Measurements from ENCODE around the gene IFI16. TPM values are rescaled to one million over a fixed set of nuclear protein-coding genes. Genes with fewer than 3 reads are reported as not detected.

Gene IFI16
- total RNA-seq: 100 to 1,000 TPM; 190 to 199 TPM

DNA sequence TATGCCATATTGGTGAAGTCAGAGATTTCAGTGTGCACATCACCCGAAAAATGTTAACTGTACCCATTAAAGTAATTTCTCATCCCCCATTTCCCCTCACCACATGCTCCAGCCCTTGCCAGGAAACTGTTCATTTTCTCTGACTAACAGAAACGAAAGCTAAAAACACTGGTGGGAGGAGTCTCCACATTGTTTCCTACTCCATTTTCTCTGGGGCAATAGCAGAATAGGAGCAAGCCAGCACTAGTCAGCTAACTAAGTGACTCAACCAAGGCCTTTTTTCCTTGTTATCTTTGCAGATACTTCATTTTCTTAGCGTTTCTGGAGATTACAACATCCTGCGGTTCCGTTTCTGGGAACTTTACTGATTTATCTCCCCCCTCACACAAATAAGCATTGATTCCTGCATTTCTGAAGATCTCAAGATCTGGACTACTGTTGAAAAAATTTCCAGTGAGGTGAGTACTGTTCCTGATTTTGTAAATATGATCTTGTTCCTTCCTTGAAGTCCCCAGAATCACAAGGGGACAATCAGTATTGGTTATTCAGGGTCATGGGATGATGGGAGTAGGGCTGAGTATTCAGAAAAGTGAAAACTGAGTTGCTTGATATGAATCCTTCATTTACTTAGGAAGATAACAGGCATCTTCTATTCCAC is at the start of gene IFI16:
Gene IFI16 (plus strand): TSS at position 204 of the 658 bp plus-strand sequence. CDS start 4,774 bp downstream, outside the sequence.
- ChIA-PET CTCF (interaction anchor here (0.8 to 1.7 kb wide), 3 partner anchors 67 to 81 kb away, joined by 3 to 5 read pairs (median 3); partner anchors contain the start of gene AIM2), POLR2A (interaction anchor here (0.6 to 3.4 kb wide), 18 partner anchors 9 to 914 kb away, joined by 3 to 33 read pairs (median 4); partner anchors contain the start of genes AIM2 and PYHIN1)
- peak; percentile 68 for ATAC-seq
- intact Hi-C loops (cut with micrococcal nuclease): loop anchor here (5.0 kb wide), 1 partner anchor 67 kb away; the partner anchor contains the start of gene AIM2
- H3K9me3 Mint-ChIP-seq: no peaks in the 10 kb centered on the region
- peaks cover 66% of the 10 kb centered on the region for H3K36me3 Mint-ChIP-seq (ENCODE audit: low read depth)
- peaks cover 33% of the 10 kb centered on the region for H3K4me1 Mint-ChIP-seq (ENCODE audit: low read depth)
- TF ChIP-seq, protein P1, sequence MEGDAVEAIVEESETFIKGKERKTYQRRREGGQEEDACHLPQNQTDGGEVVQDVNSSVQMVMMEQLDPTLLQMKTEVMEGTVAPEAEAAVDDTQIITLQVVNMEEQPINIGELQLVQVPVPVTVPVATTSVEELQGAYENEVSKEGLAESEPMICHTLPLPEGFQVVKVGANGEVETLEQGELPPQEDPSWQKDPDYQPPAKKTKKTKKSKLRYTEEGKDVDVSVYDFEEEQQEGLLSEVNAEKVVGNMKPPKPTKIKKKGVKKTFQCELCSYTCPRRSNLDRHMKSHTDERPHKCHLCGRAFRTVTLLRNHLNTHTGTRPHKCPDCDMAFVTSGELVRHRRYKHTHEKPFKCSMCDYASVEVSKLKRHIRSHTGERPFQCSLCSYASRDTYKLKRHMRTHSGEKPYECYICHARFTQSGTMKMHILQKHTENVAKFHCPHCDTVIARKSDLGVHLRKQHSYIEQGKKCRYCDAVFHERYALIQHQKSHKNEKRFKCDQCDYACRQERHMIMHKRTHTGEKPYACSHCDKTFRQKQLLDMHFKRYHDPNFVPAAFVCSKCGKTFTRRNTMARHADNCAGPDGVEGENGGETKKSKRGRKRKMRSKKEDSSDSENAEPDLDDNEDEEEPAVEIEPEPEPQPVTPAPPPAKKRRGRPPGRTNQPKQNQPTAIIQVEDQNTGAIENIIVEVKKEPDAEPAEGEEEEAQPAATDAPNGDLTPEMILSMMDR (IDR thresholded peaks at IDR 0.05): no peak
- peak within 1 kb of the TSS; percentile 96 for H3K27ac Mint-ChIP-seq
- DNase-seq: peak; percentile 72
- H3K27me3 Mint-ChIP-seq: no peaks in the 10 kb centered on the region
- H3K4me3 Mint-ChIP-seq: peak within 1 kb of the TSS; percentile 83

DNA sequence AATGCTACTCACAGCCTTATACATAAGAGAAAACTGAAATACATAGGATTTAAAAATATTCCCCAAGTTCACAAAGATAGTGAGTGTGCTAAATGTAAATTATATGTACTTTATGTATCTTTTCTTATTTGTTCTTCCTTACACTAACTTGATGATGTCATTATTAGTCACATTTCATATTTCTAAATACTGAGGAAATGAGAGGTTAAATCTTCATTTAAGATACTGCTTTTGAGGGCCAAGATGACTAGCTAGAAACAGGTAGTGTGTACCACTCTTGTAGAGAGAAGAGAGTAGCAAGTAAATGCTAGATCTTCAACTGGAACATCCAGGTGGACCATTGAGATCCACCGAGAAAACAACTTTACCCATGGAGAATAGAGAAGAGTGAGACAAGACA is 48.5 kb upstream of the IFI16 start:
- peaks cover 13% of the 10 kb centered on the region for H3K9me3 Mint-ChIP-seq
- peak overlapping the region; percentile 13 for H3K27ac Mint-ChIP-seq
- POLR2A ChIA-PET: no interaction called here
- CTCF ChIA-PET: no interaction called here
- ATAC-seq: no peak
- H3K27me3 Mint-ChIP-seq: peaks cover 3% of the 10 kb centered on the region
- DNase-seq: no peak
- H3K4me3 Mint-ChIP-seq: no peak overlapping the region
- H3K4me1 Mint-ChIP-seq (ENCODE audit: low read depth): peaks cover 7% of the 10 kb centered on the region
- H3K36me3 Mint-ChIP-seq (ENCODE audit: low read depth): peaks cover 6% of the 10 kb centered on the region
- TF ChIP-seq, protein P1 (IDR thresholded peaks at IDR 0.05): no peak
- intact Hi-C loops (cut with micrococcal nuclease): no loop called here

DNA sequence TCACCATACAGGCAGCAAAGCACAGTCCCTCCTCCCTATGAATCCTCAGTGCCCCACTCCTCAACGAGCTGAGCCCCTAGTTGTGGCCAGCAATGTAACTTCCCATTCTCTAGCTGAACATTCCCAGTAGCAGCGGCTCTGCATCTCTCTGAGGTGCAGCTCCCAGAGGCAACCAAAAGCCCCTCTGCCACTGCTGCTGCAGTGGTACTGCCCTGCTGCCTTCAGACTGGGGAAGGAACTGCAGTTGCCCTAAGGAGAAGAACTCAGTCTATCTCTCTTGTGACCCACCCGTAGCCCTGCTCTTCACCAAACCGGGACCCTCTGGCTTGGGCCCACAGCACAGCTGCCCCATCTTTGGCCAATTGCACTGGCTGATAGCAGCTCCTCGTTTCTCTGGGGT is 46.7 kb upstream of the IFI16 start:
- Mint-ChIP-seq H3K9me3 (peaks cover 13% of the 10 kb centered on the region), H3K4me3 (no peak overlapping the region), H3K36me3 (ENCODE audit: low read depth) (peaks cover 6% of the 10 kb centered on the region), H3K27ac (no peak overlapping the region), H3K27me3 (peaks cover 3% of the 10 kb centered on the region), H3K4me1 (ENCODE audit: low read depth) (peaks cover 9% of the 10 kb centered on the region)
- ATAC-seq (no peak), DNase-seq (no peak)
- CTCF ChIA-PET: interaction anchor here (1.4 kb wide), 1 partner anchor 16 kb away, joined by 3 read pairs; no protein-coding TSS in a partner anchor
- TF ChIP-seq, protein P1 (IDR thresholded peaks at IDR 0.05): no peak
- intact Hi-C loops (cut with micrococcal nuclease): no loop called here
- POLR2A ChIA-PET: no interaction called here

DNA sequence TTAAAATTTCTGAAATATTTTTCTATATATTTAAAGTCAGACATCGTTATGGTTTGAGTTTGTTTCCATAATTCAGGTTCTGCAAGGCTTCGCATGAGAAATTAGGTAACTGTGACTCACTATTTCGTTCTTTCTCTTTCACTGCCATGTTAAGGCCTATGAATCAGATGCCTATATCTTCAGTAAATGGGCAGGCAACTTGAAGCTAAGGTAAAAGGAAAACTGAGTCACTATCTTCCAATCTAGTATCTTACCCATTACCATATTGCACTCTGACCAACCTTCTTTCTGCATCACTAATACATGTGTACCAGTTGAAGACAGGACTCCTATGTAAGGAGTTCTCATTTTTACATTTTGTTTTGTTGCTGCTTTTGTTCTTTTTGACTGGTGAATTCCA is 40.5 kb upstream of the IFI16 start:
- ChIA-PET CTCF (interaction anchor here (0.9 kb wide), 1 partner anchor 10 kb away, joined by 3 read pairs; no protein-coding TSS in a partner anchor), POLR2A (interaction anchor here (2.3 kb wide), 1 partner anchor 40 kb away, joined by 9 read pairs; the partner anchor contains the start of gene IFI16)
- Mint-ChIP-seq H3K4me3 (no peak overlapping the region), H3K4me1 (ENCODE audit: low read depth) (peaks cover 30% of the 10 kb centered on the region), H3K36me3 (ENCODE audit: low read depth) (peaks cover 5% of the 10 kb centered on the region), H3K9me3 (peaks cover 16% of the 10 kb centered on the region), H3K27ac (peak overlapping the region; percentile 73), H3K27me3 (peaks cover 3% of the 10 kb centered on the region)
- TF ChIP-seq, protein P1 (IDR thresholded peaks at IDR 0.05): no peak
- DNase-seq (no peak), ATAC-seq (peak; percentile 93)
- intact Hi-C loops (cut with micrococcal nuclease): no loop called here

DNA sequence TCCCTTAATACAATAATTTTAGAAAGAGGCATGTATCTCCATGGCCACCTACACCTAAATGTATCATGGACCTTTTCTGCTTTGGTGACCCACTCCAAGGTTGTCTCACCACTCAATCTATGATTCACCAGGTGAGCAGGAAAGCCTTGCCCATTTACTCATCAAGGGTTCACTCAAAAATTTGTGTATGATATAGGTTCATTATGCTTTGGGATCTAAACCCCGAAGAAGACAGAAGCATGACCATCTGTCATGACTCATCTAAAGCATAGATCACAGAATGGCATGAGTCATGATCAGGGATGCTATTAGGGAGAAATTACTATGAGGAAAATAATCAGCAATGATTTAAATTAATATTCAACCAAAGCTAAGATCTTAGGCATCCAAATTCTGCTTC is 39.9 kb upstream of the IFI16 start:
- Mint-ChIP-seq H3K27ac (peak overlapping the region; percentile 73), H3K36me3 (ENCODE audit: low read depth) (peaks cover 4% of the 10 kb centered on the region), H3K4me3 (no peak overlapping the region), H3K27me3 (peaks cover 3% of the 10 kb centered on the region), H3K9me3 (peaks cover 15% of the 10 kb centered on the region), H3K4me1 (ENCODE audit: low read depth) (peaks cover 27% of the 10 kb centered on the region)
- ATAC-seq (peak; percentile 58), DNase-seq (peak; percentile 17)
- TF ChIP-seq, protein P1 (IDR thresholded peaks at IDR 0.05): no peak
- intact Hi-C loops (cut with micrococcal nuclease): no loop called here
- ChIA-PET CTCF (interaction anchor here (0.9 kb wide), 1 partner anchor 9 kb away, joined by 3 read pairs; no protein-coding TSS in a partner anchor), POLR2A (interaction anchor here (2.3 kb wide), 1 partner anchor 39 kb away, joined by 9 read pairs; the partner anchor contains the start of gene IFI16)

Data from activated CD8-positive, alpha-beta T cell treated with anti-CD3 and anti-CD28 coated beads for 36 hours (primary cell).